ACHN (cell line): ENCODE results near the gene ARL10.

Source experiments
- DNase-seq: peaks from one replicate; pipeline ENCODE4 v3.0.0-alpha.2; 2015
- in situ Hi-C: cut with HindIII; loops from 2 replicates; pipeline ENCODE4 v1.10.0; 2017; ENCODE audit warnings: low sequenced_read_pairs, low pct_ligation_motif_present, low pct_unique_long_range_greater_than_20kb

Gene ARL10

GRCh38 chr5:176360894-176361436 is 4.3 kb upstream of the ARL10 start:
- DNase-seq, result peak; percentile 6
- in situ Hi-C loops, result no loop called here

GRCh38 chr5:176361437-176362232 is 3.7 kb upstream of the ARL10 start, which contains the start of gene KIAA1191:
Gene KIAA1191 (minus strand): TSS chr5:176361764. CDS start chr5:176359508, 2,256 bp downstream.
- DNase-seq, result peak; percentile 88
- in situ Hi-C loops, result no loop called here

- DNase-seq, result no peak
- in situ Hi-C loops, result no loop called here
Observed at GRCh38 chr5:176362233-176362490, 3.1 kb upstream of the ARL10 start.

- in situ Hi-C loops, result no loop called here
- DNase-seq, result no peak
Observed at GRCh38 chr5:176364765-176365350, 429 bp upstream of the ARL10 start.

- in situ Hi-C loops, result no loop called here
- no peak for DNase-seq
Observed at GRCh38 chr5:176366232-176366894, 1.1 kb downstream of the ARL10 start.

GRCh38 chr5:176368726-176369125 is 3.4 kb downstream of the ARL10 start:
- DNase-seq, result no peak
- in situ Hi-C loops, result no loop called here

- no peak for DNase-seq
- in situ Hi-C loops, result no loop called here
Observed at GRCh38 chr5:176369934-176370711, 4.8 kb downstream of the ARL10 start.

GRCh38 chr5:176371621-176372539 is 6.6 kb downstream of the ARL10 start:
- in situ Hi-C loops, result no loop called here
- DNase-seq, result no peak

GRCh38 chr5:176373100-176373818 is 8.0 kb downstream of the ARL10 start:
- in situ Hi-C loops, result no loop called here
- DNase-seq, result no peak

- DNase-seq, result no peak
- in situ Hi-C loops, result no loop called here
Observed at GRCh38 chr5:176379881-176380280, 14.6 kb downstream of the ARL10 start.

GRCh38 chr5:176381423-176381822 is 16.1 kb downstream of the ARL10 start:
- in situ Hi-C loops, result no loop called here
- DNase-seq, result no peak

GRCh38 chr5:176381979-176382378 is 16.7 kb downstream of the ARL10 start:
- no peak for DNase-seq
- in situ Hi-C loops, result no loop called here

GRCh38 chr5:176382721-176383120 is 17.4 kb downstream of the ARL10 start:
- in situ Hi-C loops, result no loop called here
- DNase-seq, result no peak

- DNase-seq, result no peak
- in situ Hi-C loops, result no loop called here
Observed at GRCh38 chr5:176383248-176383905, 18.1 kb downstream of the ARL10 start.

- in situ Hi-C loops, result no loop called here
- DNase-seq, result no peak
Observed at GRCh38 chr5:176383961-176384360, 18.7 kb downstream of the ARL10 start.

GRCh38 chr5:176384366-176384930 is 19.2 kb downstream of the ARL10 start:
- in situ Hi-C loops, result no loop called here

GRCh38 chr5:176384991-176385390 is 19.7 kb downstream of the ARL10 start:
- in situ Hi-C loops, result no loop called here
- DNase-seq, result no peak

More at GRCh38 chr5:176384366-176384930, 19.2 kb downstream of the ARL10 start:
- no peak for DNase-seq
